Mesenteric fat pad (tissue), 1 donor: ENCODE data around the gene RENBP. TPM values are rescaled to one million over a fixed set of nuclear protein-coding genes. Genes with fewer than 3 reads are reported as not detected.

Source experiments
- DNase-seq: peaks from one replicate; pipeline ENCODE4 v3.0.0-alpha.2; 2020; ENCODE audit warnings: low spot score
- total RNA-seq: library from RNA; stranded (reverse); fragmentation: NEBNext Ultra II Directional; extraction: Animal tissue kit (Norgen Biotek cat#: 25700); gene quantifications from one replicate; pipeline ENCODE4 v1.2.1, GENCODE V29; 2021
- donor health status: DM: yes; HTN: yes; CAD: no.

The RENBP gene
- total RNA-seq, 1 donor from 2014 or later, result 34.5 TPM

GRCh38 chrX:153954558-153955227, 10.2 kb upstream of the RENBP start:
- DNase-seq, result no peak

- DNase-seq, result no peak
Observed at GRCh38 chrX:153953892-153954557, 9.6 kb upstream of the RENBP start.

- DNase-seq, result no peak
Observed at GRCh38 chrX:153953342-153953830, 8.9 kb upstream of the RENBP start.

DNA sequence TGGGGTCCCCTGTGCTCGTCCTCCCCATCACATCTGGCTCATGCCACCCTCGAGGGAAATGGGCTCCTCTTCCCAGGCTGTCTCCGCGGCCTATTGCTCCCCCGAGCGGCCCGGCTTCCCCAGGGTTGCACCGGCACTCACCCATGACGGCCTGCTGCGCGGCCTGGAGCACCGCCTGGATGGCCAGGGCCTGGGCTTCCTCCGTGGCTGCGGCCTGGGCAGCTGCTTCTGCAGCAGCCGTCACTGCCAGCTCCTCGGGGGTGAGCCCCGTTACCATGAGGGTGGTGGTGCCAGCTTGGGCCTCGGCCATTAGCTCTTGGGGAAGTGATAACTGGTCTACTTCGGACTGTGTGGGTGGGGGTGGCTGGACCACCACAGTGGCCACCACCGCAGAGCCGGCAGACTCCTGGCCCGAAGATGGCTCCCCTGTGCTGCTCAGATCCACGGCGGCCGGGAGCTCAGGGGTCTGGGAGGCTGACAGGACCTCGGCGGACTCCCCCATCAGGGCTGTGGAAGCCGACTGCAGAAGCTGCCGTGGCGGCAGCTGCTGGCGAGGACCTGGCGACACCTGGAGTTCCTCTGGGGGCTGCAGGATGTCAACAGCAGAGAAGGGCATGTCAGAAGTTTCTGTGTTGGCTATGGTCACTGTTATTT, 8.1 kb upstream of the RENBP start:
- DNase-seq, result no peak

- DNase-seq, result no peak
Observed at GRCh38 chrX:153951683-153952372, 7.4 kb upstream of the RENBP start.

DNA sequence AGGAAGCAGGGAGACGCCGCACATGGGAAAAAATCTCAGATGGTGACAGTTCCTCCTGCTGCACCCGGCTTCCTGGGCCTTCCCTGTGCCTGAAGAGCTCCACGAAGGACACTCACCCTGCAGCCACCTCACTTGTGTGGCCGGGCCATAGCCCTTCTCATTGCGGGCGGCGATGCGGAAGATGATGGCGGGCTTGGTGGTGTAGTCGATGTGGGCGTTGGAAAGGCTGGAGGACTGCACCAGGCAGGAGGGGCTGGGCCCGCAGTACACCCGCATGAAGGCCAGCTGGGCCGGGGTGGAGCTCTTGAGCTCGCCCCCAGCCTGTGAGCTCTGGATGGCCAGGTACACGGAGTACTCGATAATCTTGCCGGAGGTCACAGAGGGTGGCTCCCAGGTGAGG, 5.7 kb upstream of the RENBP start:
- DNase-seq, result no peak

- DNase-seq, result no peak
Observed at GRCh38 chrX:153948847-153949805, 4.7 kb upstream of the RENBP start.

- DNase-seq, result no peak
Observed at GRCh38 chrX:153948002-153948466, 3.6 kb upstream of the RENBP start.

- no peak for DNase-seq
Observed at GRCh38 chrX:153947009-153947769, 2.7 kb upstream of the RENBP start.

- no peak for DNase-seq
Observed at GRCh38 chrX:153945956-153946943, 1.8 kb upstream of the RENBP start.

DNA sequence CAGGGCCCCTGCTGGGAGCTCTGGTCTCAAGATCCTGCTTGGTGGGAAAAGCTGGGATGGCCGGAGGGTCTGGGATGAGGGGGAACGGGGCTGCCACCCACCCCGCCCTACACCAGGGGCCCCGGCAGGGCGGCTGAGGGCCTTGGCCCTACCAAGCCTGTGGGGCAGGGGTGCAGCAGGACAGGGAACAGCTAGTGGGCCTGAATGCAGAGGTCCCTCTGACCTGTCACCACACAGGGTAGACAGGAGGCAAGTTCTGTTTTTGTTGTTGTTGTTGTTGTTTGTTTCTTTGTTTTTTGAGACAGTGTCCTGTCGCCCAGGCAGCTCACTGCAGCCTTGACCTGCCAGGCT, 332 bp upstream of the RENBP start:
- no peak for DNase-seq

DNA sequence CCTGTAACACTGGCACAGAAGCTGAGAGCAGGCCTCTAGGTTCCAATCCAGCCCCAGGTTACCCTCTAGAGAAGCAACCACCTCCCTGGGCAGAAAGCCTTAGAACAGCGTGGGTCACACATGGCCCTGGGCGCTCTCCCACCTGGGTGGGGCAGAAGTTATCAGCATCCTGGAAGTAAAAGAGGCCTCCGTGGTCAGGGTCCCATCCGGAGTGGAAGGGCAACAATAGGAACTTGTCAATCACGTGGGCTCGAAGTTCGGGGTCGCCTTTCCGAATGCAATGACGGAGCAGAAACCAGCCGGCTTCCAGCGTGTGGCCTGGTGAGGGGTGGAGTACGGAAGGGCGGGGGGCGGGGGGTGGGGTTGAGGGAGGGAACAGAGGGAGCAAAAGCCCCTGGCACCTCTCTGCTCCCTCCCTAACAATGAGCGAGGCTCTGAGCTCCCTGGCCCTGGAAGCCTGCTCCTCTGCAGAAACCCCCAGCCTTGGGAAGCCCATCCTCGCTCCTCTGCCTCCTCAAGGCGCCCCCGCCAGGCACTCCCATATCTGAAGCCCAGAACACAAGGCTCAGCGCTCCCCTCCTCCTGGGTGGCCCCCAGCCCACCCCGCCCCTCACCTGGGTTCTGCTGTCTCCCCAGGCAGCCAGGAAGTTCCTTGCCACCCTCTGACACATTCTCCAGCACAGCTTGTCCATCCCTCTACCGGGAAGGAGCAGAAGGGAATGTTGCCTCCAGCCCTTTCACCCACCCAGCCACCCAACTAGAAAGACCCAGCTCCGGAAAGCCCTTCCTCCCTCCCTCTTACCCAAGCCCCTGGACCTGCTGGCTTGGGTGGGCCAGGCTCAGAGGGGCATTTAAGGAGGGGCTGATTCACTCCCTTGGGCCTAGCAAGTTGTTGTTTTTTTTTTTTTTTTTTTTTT, 2.8 kb downstream of the RENBP start:
- DNase-seq, result no peak

DNA sequence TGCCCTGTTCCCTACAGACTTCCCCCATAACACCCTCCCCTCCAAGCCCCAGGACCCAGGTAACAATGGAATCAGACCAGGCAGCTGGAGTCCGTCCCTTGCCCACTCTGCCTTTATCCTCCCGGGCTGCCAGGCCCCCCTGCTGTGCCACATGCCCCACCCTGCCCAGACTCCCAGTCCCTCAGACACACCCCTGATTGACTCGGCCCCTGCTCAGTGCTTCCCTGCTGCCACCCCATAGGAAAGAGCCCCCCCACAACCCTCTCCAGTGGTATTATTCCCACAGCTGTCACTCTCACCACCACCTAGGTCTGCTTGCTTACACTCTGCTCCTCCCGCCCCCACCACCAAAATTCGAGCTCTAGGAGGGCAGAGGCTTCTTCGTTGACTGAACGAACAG, 4.9 kb downstream of the RENBP start:
- no peak for DNase-seq

GRCh38 chrX:153938226-153938786, 6.1 kb downstream of the RENBP start:
- no peak for DNase-seq

GRCh38 chrX:153937056-153937455, 7.4 kb downstream of the RENBP start:
- DNase-seq, result no peak

DNA sequence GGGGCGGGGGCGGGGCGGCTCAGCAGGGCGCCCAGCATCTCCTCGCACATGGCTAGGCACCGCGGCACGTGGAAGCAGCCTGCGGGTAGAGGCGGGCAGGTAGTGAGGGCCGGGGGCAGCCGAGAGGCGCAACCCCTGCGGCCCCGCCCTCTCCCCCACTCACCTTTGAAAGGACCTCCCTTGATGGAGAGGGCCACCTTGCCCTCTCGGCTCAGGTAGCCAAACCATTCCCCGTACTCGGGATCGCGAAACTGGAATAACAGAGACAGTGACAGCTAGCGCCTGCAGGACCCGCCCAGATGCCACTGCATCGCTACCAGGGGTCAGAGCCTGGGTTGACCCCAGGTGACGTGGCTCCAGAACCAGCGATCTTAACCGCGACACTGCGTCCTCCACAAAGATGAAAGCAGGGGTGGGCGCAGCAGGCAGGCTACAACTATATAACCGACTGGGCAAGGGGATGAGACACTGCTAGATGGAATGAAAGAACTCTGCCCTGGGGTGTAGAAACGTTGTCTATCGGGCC, 9.1 kb downstream of the RENBP start:
- DNase-seq, result no peak

GRCh38 chrX:153934762-153935325, 9.6 kb downstream of the RENBP start, which contains the start of gene NAA10:
Gene NAA10 (minus strand): TSS chrX:153935037. CDS start chrX:153934904, 133 bp downstream.
- DNase-seq, result no peak
